ENCODE measurements around the gene PLS1.

GRCh38 chr3:142642956-142643355, 46.8 kb downstream of the PLS1 start:
- TF ChIP-seq POLR2AphosphoS5 (IDR thresholded peaks at IDR 0.05; ENCODE audit: insufficient read depth in 1 of 2, low read depth in 1 of 2) (no peak), CTCF (IDR thresholded peaks at IDR 0.05) (no peak), POLR2A (IDR thresholded peaks at IDR 0.05) (no peak)

Measured in vagina (tissue), 2 donors.